Mesenchymal stem cell (in vitro differentiated cells and primary cell): ENCODE measurements around the gene HTR2C.

Source experiments
- DNase-seq: peaks from one replicate; pipeline ENCODE4 v3.0.0-alpha.2; 2013
- H2AFZ ChIP-seq: one replicate; pipeline ENCODE4 v1.6.1; 2013; ENCODE audit warnings: low read depth, mild to moderate bottlenecking, control low read depth, inconsistent platforms, low read length, moderate library complexity
- H2AK5ac ChIP-seq: 2 replicates; pipeline ENCODE4 v1.6.1; 2013; ENCODE audit warnings: low read length, moderate library complexity, mild to moderate bottlenecking, inconsistent platforms; ENCODE audit not compliant: severe bottlenecking
- H2BK120ac ChIP-seq: one replicate; pipeline ENCODE4 v1.6.1; 2013; ENCODE audit warnings: low read depth, mild to moderate bottlenecking, inconsistent platforms, low read length, moderate library complexity
- H2BK12ac ChIP-seq, 2 experiments: one replicate each; pipeline ENCODE4 v1.6.1; 2013; ENCODE audit warnings: inconsistent platforms in 2 of 2, low read length in 2 of 2, mild to moderate bottlenecking in 2 of 2, moderate library complexity in 2 of 2, control low read depth in 1 of 2
- H2BK15ac ChIP-seq: one replicate; pipeline ENCODE4 v1.6.1; 2013; ENCODE audit warnings: mild to moderate bottlenecking, low read depth, inconsistent platforms; ENCODE audit not compliant: poor library complexity, severe bottlenecking
- H2BK5ac ChIP-seq: 2 replicates; pipeline ENCODE4 v1.6.1; 2013; ENCODE audit warnings: low read depth, mild to moderate bottlenecking, low read length, control low read depth, inconsistent platforms; ENCODE audit not compliant: poor library complexity, severe bottlenecking
- H3K14ac ChIP-seq, 2 experiments: one replicate each; pipeline ENCODE4 v1.6.1; 2013; ENCODE audit warnings: inconsistent platforms in 2 of 2, low read length in 2 of 2, control low read depth in 1 of 2, mild to moderate bottlenecking in 1 of 2, moderate library complexity in 1 of 2
- H3K18ac ChIP-seq, 2 experiments: one replicate each; pipeline ENCODE4 v1.6.1; 2013; ENCODE audit warnings: inconsistent platforms in 2 of 2, low read length in 2 of 2, control low read depth in 1 of 2, low read depth in 1 of 2, mild to moderate bottlenecking in 1 of 2
- H3K23ac ChIP-seq, 2 experiments: one replicate each; pipeline ENCODE4 v1.6.1; 2013; ENCODE audit warnings: inconsistent platforms in 2 of 2, low read length in 2 of 2, mild to moderate bottlenecking in 2 of 2, moderate library complexity in 2 of 2, control low read depth in 1 of 2
- H3K27ac ChIP-seq: 2 replicates; pipeline ENCODE4 v1.5.1; 2013; ENCODE audit warnings: mild to moderate bottlenecking, moderate library complexity, low read length, control low read depth, inconsistent platforms; ENCODE audit not compliant: poor library complexity, severe bottlenecking
- H3K27me3 ChIP-seq, 2 experiments: 2 replicates each; pipeline versions ENCODE4 v1.6.1 to v1.7.0; 2013; ENCODE audit warnings: low read length in 2 of 2, mild to moderate bottlenecking in 2 of 2, moderate library complexity in 2 of 2, control low read depth in 1 of 2, inconsistent platforms in 1 of 2; ENCODE audit not compliant: control insufficient read depth in 1 of 2, insufficient read depth in 1 of 2
- H3K36me3 ChIP-seq, 2 experiments: 2 replicates each; pipeline versions ENCODE4 v1.6.1 to v1.7.0; 2013; ENCODE audit warnings: low read length in 2 of 2, control low read depth in 1 of 2, inconsistent platforms in 1 of 2, low read depth in 1 of 2, mild to moderate bottlenecking in 1 of 2; ENCODE audit not compliant: insufficient read depth in 2 of 2, control insufficient read depth in 1 of 2
- H3K4ac ChIP-seq, 2 experiments: one replicate each; pipeline ENCODE4 v1.6.1; 2013; ENCODE audit warnings: inconsistent platforms in 2 of 2, low read length in 2 of 2, mild to moderate bottlenecking in 2 of 2, moderate library complexity in 2 of 2, control low read depth in 1 of 2, low read depth in 1 of 2
- H3K4me1 ChIP-seq: 2 replicates; pipeline ENCODE4 v1.6.1; 2013; ENCODE audit warnings: low read depth, low read length, control low read depth; ENCODE audit not compliant: control insufficient read depth, insufficient read depth
- H3K4me2 ChIP-seq: 2 replicates; pipeline ENCODE4 v1.6.1; 2013; ENCODE audit warnings: low read length, mild to moderate bottlenecking, inconsistent platforms; ENCODE audit not compliant: poor library complexity, severe bottlenecking
- H3K4me3 ChIP-seq, 2 experiments: 2 replicates each; pipeline versions ENCODE4 v1.5.1 to v1.7.0; 2013; ENCODE audit warnings: low read length in 2 of 2, mild to moderate bottlenecking in 2 of 2, control low read depth in 1 of 2, low read depth in 1 of 2; ENCODE audit not compliant: insufficient read depth in 1 of 2
- H3K79me1 ChIP-seq: replicated peaks from 2 replicates; pipeline ENCODE4 v1.6.1; 2013; ENCODE audit warnings: mild to moderate bottlenecking, control low read depth, low read length, inconsistent platforms; ENCODE audit not compliant: poor library complexity, severe bottlenecking
- H3K9ac ChIP-seq: 2 replicates; pipeline ENCODE4 v1.7.0; 2013; ENCODE audit warnings: mild to moderate bottlenecking, low read length, moderate library complexity
- H3K9me3 ChIP-seq: 2 replicates; pipeline ENCODE4 v1.7.0; 2013; ENCODE audit warnings: mild to moderate bottlenecking, low read length; ENCODE audit not compliant: control insufficient read depth
- H4K8ac ChIP-seq: one replicate; pipeline ENCODE4 v1.6.1; 2013; ENCODE audit warnings: inconsistent platforms, mild to moderate bottlenecking, low read length, moderate library complexity
- H4K91ac ChIP-seq: one replicate; pipeline ENCODE4 v1.6.1; 2013; ENCODE audit warnings: mild to moderate bottlenecking, low read length, inconsistent platforms
- WGBS: methylation state at CpG from one replicate; pipeline ENCODE4 v1.1.7; 2013; ENCODE audit warnings: mixed read lengths; 5-methylcytosine and 5-hydroxymethylcytosine counted together

The HTR2C gene

GRCh38 chrX:114905251-114905650 is 321.4 kb downstream of the HTR2C start:
- no peak overlapping the region for H3K4me3 ChIP-seq
- H3K79me1 ChIP-seq = no peaks in the 10 kb centered on the region
- H3K4me1 ChIP-seq = no peaks in the 10 kb centered on the region
- WGBS = no CpG with 5 or more reads among the region's 2 CpGs
- H2BK15ac ChIP-seq = no peak overlapping the region
- H3K4me2 ChIP-seq = no peak overlapping the region
- H4K91ac ChIP-seq = no peak overlapping the region
- H3K9me3 ChIP-seq = peaks cover 11% of the 10 kb centered on the region
- no peak overlapping the region for H3K27ac ChIP-seq
- H2BK120ac ChIP-seq = no peak overlapping the region
- no peak for DNase-seq
- no peak overlapping the region for H3K4ac ChIP-seq
- no peak overlapping the region for H3K14ac ChIP-seq
- no peak overlapping the region for H4K8ac ChIP-seq
- H3K23ac ChIP-seq = no peak overlapping the region
- no peak overlapping the region for H3K18ac ChIP-seq
- H3K36me3 ChIP-seq = peaks cover 0 to 30% of the 10 kb centered on the region in 2 experiments
- peaks cover 0 to 10% of the 10 kb centered on the region in 2 experiments for H3K27me3 ChIP-seq
- H2BK12ac ChIP-seq = no peak overlapping the region
- no peak overlapping the region for H2AFZ ChIP-seq
- no peak overlapping the region for H3K9ac ChIP-seq
- H2BK5ac ChIP-seq = no peak overlapping the region
- H2AK5ac ChIP-seq = no peak overlapping the region

DNA sequence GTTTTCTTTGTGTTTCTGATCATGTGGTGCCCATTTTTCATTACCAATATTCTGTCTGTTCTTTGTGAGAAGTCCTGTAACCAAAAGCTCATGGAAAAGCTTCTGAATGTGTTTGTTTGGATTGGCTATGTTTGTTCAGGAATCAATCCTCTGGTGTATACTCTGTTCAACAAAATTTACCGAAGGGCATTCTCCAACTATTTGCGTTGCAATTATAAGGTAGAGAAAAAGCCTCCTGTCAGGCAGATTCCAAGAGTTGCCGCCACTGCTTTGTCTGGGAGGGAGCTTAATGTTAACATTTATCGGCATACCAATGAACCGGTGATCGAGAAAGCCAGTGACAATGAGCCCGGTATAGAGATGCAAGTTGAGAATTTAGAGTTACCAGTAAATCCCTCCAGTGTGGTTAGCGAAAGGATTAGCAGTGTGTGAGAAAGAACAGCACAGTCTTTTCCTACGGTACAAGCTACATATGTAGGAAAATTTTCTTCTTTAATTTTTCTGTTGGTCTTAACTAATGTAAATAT is 323.2 kb downstream of the HTR2C start:
- no peak overlapping the region for H3K14ac ChIP-seq
- no peak overlapping the region for H4K91ac ChIP-seq
- H2AK5ac ChIP-seq = no peak overlapping the region
- WGBS = 20% methylated on average over 7 of the region's 9 CpGs
- H2AFZ ChIP-seq = no peak overlapping the region
- no peaks in the 10 kb centered on the region for H3K79me1 ChIP-seq
- no peak overlapping the region for H3K27ac ChIP-seq
- no peak overlapping the region for H2BK120ac ChIP-seq
- no peak overlapping the region for H2BK12ac ChIP-seq
- no peak for DNase-seq
- peaks cover 4% of the 10 kb centered on the region for H3K9me3 ChIP-seq
- no peak overlapping the region for H3K18ac ChIP-seq
- H3K4me2 ChIP-seq = no peak overlapping the region
- peaks cover 0 to 18% of the 10 kb centered on the region in 2 experiments for H3K27me3 ChIP-seq
- H4K8ac ChIP-seq = no peak overlapping the region
- H3K4ac ChIP-seq = no peak overlapping the region
- H2BK5ac ChIP-seq = no peak overlapping the region
- no peak overlapping the region for H2BK15ac ChIP-seq
- H3K4me3 ChIP-seq = no peak overlapping the region
- H3K4me1 ChIP-seq = no peaks in the 10 kb centered on the region
- H3K23ac ChIP-seq = no peak overlapping the region
- no peak overlapping the region for H3K9ac ChIP-seq
- peaks cover 0 to 28% of the 10 kb centered on the region in 2 experiments for H3K36me3 ChIP-seq

GRCh38 chrX:114924423-114924822 is 340.5 kb downstream of the HTR2C start:
- DNase-seq = no peak
- Histone ChIP-seq H3K9me3 (no peaks in the 10 kb centered on the region), H3K18ac (no peak overlapping the region)

GRCh38 chrX:114924856-114925255 is 341.0 kb downstream of the HTR2C start:
- Histone ChIP-seq H2AK5ac (no peak overlapping the region), H2BK120ac (no peak overlapping the region), H2BK15ac (no peak overlapping the region), H3K4ac (no peak overlapping the region), H3K4me1 (no peaks in the 10 kb centered on the region), H3K23ac (no peak overlapping the region), H3K27ac (no peak overlapping the region), H3K18ac (no peak overlapping the region), H3K79me1 (no peaks in the 10 kb centered on the region), H2BK12ac (no peak overlapping the region), H3K14ac (no peak overlapping the region), H3K9me3 (no peaks in the 10 kb centered on the region), H4K8ac (no peak overlapping the region), H3K4me3 (no peak overlapping the region), H3K9ac (no peak overlapping the region), H4K91ac (no peak overlapping the region), H3K4me2 (no peak overlapping the region), H2BK5ac (no peak overlapping the region), H3K27me3 (peaks cover 0 to 28% of the 10 kb centered on the region in 2 experiments), H3K36me3 (no peaks in the 10 kb centered on the region), H2AFZ (no peak overlapping the region)
- DNase-seq = peak; percentile 33

More at GRCh38 chrX:114924423-114924822, 340.5 kb downstream of the HTR2C start:
- no peak overlapping the region for H3K27ac ChIP-seq
- H4K91ac ChIP-seq = no peak overlapping the region
- no peak overlapping the region for H2BK15ac ChIP-seq
- H3K14ac ChIP-seq = no peak overlapping the region
- no peak overlapping the region for H4K8ac ChIP-seq
- 100% methylated on average over 1 of the region's 3 CpGs for WGBS
- H3K4me3 ChIP-seq = no peak overlapping the region
- peaks cover 0 to 28% of the 10 kb centered on the region in 2 experiments for H3K27me3 ChIP-seq
- no peak overlapping the region for H3K4me2 ChIP-seq
- H2AK5ac ChIP-seq = no peak overlapping the region
- H2BK120ac ChIP-seq = no peak overlapping the region
- H2AFZ ChIP-seq = no peak overlapping the region
- no peak overlapping the region for H2BK5ac ChIP-seq
- H3K79me1 ChIP-seq = no peaks in the 10 kb centered on the region
- H3K36me3 ChIP-seq = no peaks in the 10 kb centered on the region
- H3K9ac ChIP-seq = no peak overlapping the region
- no peak overlapping the region for H3K4ac ChIP-seq
- no peak overlapping the region for H2BK12ac ChIP-seq
- no peak overlapping the region for H3K23ac ChIP-seq
- H3K4me1 ChIP-seq = no peaks in the 10 kb centered on the region
